CD1c-positive myeloid dendritic cell (primary cell): ENCODE results near the gene ZBTB18.

Experiments used
- DNase-seq: peaks from one replicate; pipeline ENCODE4 v3.0.0-alpha.2; 2016; ENCODE audit errors: extremely low spot score

Gene ZBTB18

DNA sequence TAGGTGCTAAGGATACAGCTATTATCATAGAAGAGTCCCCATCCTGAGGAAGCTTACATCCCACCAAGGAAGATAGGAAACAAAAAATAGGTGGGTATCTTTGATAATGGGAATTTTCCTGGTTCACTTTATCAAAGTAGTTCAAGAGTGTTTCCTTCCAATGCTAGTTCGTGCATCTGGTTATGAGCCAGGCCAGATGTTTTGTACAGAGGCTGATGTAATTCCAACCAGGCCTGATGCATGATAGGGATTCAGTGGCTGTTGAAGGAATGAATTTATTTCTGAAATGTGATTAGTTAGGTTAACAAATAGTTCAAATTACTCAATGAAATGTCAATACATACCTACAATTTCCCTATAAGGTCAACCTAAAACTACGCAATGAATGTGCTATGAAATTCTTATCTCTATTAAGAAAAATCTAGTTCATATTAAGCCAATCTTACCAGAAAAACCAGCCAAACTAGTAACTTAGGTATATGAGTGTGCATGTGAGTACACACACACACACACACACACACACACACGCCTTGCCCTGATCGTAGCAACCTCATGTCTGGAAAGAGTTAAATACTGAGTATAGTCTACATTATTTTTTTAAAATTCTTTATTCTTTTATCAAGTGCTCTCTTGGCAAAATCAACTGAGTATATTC lies 9.5 kb upstream of the ZBTB18 start:
- DNase-seq: no peak

DNA sequence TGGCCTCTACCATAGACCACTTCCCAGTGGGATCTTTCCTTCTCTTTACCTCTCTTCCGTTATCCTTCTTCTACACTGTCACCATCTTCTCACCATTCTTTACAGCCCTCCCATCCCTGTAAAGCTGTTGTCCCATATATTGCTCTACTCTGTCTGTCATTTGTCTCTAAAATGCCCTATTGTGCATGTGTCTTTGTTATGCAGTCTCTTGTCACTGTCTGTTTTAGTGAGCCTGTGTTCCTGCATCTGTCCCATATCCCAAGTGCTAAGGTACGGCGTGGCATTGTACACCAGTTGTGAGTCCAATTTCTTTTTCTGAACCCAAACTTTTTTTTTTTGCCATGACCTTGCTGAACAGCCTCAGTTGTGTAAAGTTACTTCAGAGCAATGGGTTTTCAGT lies 8.8 kb upstream of the ZBTB18 start:
- no peak for DNase-seq

DNA sequence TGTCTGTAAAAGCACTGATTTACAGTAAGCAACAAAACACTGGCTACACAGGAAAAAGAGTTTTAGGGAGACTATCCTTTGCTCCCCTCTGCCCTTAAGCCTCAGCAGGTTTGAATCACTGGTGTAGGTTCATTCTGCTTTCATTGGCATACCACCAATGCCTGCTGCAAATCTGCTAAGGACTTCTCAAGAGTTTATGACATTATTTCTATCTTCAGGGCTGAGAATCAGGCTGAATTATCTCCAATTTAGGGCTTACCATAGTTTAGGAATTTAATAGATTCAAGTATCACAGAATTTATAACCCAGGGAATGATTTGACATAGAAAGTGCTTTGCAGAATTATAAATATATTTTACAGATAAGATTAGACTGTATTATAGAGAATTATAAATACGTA lies 6.7 kb upstream of the ZBTB18 start:
- DNase-seq: no peak

DNA sequence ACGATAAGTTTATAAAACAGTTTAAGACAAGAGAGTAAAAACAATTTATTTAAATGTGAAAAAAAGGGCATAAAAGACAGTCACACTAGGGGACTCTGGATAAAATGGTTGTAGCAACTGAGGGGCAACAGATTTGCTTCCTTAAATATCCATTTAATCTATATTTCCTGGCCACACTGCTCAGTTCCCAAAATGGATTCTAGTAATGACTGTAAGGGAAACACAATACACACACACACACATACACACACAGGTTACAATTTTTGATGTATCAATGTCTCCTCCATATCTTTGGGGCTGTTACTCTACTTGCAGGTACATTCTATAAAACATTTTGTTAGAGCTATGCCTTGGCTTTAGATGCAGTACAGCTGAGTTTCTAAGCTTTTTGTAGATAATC lies 4.8 kb upstream of the ZBTB18 start:
- peak; percentile 64 for DNase-seq

DNA sequence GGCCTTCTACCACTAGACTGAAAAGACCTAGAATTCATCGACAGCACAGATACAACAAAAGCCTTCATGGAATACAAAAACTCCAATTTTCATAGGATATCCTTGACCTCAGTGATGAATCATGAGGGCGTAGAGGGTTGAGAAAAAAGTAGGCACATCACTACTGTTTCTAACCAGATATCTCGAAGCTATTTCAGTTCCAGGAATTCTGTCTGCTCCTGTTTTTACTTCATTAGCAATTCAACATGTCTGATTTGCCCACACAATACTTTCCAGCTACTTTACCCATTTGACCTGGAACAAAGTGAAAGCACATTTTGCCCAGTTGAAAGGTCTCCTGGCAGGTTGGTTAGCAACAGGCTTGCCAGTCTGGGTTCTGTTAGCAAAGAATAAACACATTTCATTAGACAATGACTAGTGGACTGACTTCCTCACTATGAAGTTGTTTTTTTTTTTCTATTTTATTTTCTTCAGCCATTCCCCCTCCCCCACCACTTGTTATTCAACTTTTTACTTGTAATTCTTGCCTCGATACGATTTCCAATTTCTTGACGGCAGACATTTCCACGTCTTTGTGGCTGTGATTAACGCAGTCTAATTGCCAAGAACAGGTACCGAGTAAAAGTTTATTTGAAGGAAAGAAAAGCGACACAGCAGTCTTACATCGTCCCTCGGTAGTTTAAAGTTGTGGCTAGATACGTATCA lies 4.0 kb upstream of the ZBTB18 start:
- DNase-seq: peak; percentile 71

DNA sequence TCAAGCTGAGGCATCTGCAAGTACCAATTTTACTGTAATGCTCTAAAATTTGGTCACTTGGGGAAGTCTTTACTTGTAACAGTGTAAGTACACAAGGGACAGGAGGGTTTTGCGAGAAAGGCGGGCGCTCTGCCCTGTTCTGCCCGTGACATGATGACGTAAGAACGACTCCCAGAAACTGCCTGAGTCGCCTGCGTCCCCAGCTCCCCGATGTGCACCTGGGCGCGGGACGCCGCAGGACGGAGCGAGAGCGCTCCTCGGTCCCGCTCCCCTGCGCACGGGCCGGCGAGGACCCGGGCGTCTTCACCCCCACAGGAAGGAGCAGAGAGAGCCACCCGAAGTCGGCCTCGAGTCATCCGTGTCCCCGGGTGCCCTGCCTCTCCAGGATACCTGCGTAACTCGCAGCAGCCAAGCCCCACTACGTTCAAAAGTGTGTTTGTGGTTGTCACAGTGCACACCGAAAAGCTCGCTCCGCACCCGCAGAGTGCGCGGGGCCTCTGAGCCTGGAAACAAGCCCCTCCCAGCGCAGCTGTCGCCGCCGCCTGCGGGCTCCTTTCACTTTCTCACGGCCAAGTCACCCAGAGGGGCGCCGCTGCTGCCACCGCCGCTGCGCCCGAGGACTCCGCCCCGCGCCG lies 3.3 kb upstream of the ZBTB18 start:
- DNase-seq: peak; percentile 74

DNA sequence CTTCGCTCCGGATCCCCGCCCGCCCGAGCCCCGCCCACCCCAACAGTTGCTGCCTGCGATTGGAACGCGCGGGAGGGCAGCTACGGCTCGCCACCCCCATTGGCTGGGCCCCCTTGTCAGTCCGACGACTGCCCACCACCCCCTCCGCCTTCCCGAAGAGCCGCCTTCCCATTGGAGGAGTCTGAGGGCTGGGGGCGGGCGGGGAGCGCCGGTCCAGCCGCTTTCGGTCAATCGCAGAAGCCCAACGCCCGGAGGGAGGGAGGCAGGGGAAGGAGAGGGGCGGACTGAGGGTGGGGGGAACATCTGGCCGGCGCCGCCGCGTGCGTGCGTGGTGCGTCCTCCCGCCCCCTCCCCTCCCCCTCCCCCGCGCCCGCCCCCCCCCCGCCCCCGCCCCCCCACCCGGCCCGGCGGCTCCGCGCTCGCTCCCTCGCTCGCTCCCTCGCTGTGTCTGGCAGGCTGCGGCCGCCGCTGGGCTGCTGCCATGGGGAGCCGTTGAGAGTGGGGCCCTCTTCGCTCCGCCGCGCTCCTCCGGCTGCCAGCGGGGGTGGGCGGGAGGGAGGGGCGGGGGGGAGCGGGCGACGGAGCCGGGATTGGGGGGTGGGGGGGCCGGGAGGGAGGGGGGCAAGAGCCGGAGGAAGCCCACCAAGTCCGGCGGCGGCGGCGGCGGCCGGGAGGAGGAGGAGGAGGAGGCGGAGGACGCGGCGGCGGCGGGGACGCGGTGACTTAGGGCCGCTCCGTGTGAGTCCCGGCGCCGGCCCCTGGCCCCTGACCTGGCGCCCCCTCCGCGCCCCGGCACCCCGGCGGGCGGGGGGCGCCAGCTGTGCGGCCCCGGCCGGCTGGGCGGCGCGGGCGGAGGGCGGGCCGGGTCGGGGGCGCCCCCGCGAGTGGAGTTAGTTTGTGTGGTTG lies 2.6 kb upstream of the ZBTB18 start:
- peak; percentile 98 for DNase-seq

DNA sequence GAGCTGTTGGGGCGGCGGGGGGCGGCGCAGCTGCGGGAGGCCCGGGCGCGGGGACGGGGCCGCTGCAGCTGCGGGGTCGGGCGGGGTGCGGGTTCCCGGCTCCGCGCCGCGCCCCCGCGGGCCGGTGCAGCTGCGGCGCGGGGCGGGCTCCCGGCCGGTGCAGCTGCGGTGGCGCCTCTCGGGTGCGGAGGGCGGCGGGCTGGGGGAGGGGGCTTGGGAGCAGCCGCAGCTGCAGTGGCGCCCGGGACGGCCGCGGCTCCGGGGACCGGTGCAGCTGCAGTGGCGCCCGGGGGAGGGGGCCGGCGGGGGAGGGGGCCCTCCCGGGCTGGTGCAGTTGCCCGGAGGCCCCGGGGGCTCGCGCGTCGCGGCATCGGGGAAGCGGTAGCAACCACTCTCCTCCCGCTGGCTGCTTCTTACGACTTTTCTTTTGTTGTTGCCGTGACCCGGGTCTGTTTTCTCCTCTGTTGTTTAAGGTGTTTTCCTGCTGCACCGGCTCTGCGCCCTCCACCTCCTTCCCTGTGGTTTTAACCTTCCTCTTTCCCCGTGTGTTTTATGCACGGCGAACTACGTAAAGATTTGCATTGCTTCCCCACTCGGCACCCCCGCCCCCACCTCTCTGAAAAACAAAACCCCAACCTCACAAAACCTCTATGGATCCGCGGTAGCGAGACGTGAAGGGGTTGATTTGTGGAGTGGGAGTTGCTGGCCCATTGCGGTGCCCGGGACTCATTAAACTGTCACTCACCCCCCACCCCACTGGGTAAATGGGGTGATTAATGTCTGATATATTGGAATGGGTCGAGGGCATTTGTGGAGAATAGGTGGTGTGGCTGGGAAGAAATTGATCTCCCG lies 1.7 kb upstream of the ZBTB18 start:
- peak; percentile 41 for DNase-seq

DNA sequence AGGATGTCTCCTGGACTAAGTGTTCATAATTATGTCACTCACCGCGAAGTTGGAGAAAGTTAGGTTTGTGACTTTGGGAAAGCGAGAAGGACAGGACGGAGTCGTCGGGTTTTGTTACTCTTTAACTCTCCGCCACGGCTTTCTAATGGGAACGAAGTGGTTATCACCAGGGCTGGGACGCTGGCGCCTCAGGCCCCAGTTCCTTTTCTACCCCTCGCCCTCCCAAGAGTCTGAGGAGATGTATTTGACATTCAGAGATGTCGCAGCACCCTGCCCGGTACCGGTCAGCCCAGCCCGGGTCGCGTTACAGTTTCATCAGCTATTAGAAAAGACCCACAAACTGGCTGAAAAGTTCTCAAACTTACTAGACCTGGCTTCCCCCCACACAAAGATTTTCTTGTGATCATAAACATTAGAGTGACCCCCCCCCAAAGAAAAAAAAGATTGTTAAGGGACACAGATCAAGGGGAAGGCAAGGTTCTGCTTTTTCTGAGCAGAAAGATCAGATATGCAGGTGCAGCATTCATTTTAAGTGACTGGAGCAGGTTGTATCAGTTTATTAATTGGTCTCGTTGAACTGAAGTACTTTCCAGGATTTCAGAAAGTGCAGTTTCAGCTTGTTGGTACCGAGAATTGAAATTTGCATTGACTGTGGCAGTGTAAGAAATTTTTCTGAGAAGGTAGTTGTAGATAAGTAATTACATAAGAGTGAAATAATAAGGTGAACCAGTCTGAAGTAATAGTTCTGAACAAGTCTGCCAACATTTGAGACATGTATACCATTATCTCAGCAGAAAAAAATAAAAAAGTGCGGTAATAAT lies 859 bp upstream of the ZBTB18 start:
- peak; percentile 35 for DNase-seq

DNA sequence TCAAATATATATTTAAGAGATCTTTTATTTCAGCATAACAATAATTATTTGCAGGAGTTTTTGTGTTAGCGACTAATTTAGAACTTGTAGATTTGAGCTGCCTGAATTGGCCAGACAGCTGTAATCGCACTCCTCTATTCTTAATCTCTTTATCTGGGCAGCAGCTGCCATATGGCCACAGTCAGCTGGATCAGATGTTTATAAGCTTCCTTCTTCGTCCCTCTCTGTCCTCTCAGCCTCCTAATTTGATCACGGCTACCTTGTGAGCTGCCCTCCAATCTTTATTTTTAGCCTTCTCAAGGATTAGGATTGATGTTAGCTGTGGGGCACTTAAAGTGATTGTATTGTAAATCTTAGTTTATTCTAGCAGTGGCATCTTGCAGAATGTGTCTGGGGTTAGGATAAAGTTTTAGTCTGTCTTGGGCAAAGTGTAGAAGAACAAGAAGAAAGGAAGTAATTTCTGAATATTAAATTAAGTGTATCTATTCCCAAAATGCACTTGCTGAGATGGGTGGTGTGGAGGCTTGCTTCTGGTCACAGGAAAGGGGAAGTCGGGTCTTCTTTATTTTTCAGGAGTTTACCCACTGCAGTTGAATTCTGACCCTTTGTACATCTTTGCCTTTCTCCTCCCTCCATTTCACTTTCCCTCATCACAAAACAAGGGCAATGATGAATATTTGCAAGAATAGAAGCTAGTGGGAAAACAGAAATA lies 1.1 kb downstream of the ZBTB18 start:
- DNase-seq: peak; percentile 39

DNA sequence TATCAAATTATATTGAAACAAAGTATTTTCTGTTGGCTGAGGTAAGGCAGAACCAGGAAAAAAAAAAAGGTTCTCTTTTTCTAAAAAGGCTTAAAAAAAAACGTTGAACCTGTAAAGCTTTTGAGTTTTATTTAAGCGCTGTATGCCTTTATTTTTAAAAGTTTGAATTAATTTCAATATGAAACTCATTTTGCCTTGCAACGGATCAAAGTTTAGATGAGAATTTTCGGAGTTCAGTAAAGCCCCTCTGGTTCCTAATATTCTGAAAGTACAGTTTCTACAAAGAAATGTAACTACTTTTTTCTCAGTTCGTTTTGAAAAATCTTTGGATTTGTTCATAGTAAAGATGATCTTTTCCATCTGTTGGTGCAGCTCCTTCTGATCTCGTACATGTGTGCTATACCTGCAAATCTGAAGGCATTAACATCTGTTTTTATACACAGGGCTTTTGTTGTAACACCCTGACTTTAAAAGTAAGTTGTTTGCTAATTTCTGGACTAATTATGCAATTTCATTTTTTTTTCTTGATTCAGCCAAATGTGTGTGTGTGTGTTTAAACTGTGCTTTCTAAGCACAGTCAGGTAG lies 1.7 kb downstream of the ZBTB18 start:
- no peak for DNase-seq

DNA sequence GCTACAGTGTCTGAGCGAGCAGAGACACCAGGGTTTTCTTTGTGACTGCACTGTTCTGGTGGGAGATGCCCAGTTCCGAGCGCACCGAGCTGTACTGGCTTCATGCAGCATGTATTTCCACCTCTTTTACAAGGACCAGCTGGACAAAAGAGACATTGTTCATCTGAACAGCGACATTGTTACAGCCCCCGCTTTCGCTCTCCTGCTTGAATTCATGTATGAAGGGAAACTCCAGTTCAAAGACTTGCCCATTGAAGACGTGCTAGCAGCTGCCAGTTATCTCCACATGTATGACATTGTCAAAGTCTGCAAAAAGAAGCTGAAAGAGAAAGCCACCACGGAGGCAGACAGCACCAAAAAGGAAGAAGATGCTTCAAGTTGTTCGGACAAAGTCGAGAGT lies 2.7 kb downstream of the ZBTB18 start:
- no peak for DNase-seq

DNA sequence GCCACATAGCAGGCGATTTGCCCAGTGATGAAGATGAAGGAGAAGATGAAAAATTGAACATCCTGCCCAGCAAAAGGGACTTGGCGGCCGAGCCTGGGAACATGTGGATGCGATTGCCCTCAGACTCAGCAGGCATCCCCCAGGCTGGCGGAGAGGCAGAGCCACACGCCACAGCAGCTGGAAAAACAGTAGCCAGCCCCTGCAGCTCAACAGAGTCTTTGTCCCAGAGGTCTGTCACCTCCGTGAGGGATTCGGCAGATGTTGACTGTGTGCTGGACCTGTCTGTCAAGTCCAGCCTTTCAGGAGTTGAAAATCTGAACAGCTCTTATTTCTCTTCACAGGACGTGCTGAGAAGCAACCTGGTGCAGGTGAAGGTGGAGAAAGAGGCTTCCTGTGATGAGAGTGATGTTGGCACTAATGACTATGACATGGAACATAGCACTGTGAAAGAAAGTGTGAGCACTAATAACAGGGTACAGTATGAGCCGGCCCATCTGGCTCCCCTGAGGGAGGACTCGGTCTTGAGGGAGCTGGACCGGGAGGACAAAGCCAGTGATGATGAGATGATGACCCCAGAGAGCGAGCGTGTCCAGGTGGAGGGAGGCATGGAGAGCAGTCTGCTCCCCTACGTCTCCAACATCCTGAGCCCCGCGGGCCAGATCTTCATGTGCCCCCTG lies 3.3 kb downstream of the ZBTB18 start:
- DNase-seq: no peak

DNA sequence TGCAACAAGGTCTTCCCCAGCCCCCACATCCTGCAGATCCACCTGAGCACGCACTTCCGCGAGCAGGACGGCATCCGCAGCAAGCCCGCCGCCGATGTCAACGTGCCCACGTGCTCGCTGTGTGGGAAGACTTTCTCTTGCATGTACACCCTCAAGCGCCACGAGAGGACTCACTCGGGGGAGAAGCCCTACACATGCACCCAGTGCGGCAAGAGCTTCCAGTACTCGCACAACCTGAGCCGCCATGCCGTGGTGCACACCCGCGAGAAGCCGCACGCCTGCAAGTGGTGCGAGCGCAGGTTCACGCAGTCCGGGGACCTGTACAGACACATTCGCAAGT lies 3.8 kb downstream of the ZBTB18 start:
- no peak for DNase-seq

DNA sequence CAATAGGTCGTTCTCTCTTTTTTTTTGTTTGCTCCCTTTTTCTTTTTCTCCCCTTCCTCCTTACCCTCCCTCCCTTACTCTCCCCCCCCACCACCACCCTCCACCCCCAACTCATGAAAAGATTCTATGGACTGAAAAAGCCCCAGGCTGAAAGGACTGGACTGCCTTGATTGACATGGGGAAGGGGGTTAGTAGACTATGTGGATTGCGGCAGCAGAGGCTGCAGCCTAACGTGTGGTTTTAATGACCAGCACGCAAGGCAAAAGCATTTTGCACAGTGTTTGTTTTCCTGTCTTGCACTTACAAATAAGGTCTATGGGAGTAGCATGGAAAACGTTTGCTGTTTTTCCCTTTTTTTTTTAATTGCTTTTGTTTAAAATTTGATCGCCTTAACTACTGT lies 5.5 kb downstream of the ZBTB18 start:
- no peak for DNase-seq

DNA sequence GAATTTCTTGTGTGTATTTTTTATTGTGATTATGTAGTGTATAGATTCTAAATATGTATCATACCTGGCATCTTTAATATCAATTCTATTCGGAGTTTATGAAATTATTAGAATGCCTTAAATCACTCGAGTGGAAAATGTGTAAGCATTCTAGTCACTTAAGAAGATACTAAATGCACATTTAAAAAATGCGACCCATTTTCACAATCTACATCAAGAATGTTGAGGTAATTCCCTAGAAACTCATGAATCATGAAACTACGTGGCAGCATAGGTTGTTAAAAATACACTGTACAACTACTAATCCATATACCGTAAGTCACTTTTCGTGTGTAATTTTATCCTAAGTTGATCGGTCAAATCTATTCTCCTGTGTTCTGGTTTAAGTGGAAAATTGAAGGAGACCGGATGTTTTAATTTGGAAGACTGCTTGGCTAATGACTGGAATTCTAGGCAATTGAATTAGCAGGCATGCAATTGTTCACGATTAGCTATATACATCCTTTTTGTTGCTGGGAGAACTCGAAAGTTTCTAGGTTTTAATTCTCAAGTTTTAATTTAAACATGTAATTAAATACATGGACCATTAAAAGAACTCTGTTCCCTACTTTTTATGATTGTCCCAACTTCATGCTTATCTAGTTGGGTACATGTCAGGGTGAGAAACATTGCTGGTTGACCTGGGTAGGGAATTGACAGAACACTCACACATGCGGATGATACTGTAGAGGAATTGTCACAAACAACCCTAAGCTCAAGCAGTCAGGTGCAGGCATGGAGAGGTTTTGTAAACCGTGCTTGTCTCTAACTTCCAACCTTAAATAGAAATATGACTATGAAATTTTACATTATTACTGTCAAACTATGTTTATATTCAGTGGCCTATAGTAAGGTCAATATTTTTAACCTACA lies 6.6 kb downstream of the ZBTB18 start:
- DNase-seq: no peak

DNA sequence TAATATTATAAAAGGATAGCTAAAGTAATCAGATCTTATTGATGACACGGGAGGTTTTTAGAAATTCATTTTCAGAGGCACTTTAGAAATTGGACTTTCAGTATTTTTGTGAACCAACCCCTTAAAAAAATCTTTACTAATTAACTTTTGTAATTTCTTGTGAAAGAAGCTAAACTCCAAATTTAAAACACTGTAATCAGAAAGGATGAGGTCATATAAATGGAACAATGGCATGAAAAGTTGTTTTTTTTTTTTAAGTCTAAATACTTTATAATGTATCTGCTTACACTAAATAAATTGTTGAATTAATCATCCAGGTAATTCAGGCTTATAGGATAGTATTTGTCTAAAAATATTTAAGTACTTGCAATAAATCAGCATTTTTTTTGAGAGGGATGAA lies 9.0 kb downstream of the ZBTB18 start:
- no peak for DNase-seq

DNA sequence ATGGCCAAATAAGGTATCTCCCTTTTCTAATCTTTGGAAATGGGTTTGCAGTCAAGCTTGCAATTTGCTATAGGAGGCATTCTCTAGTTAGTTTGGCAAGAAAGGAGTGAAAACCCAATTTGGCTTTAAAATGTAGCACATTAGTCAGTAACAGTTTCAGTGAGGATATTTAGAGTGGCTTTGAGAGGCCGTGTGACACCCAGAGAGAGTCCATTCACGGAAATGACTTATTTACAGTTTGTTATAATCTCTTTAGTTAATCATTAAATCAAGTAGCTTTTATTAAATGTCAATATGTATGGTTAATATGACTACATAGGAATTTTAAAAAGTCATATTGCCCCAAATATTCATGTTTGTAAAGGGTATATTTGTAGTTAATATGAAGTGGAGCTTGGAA lies 9.6 kb downstream of the ZBTB18 start:
- DNase-seq: no peak
